Fibroblast of gingiva (primary cell): ENCODE results near the gene KEAP1.
"Not testable (repeated sequence)": the region's sequence is repeated elsewhere in the genome, so short reads cannot be mapped to it uniquely, and the experiment has no call there.

Source experiments
- DNase-seq: peaks from one replicate; pipeline ENCODE4 v3.0.0-alpha.2; 2011; ENCODE audit warnings: low read depth

Gene KEAP1

GRCh38 chr19:10497371-10497770 lies 5.8 kb downstream of the KEAP1 start:
- DNase-seq, result no peak

- DNase-seq, result no peak
These were observed 11.6 kb downstream of the KEAP1 start for GRCh38 chr19:10491472-10492047.

GRCh38 chr19:10486551-10486950 lies 16.6 kb downstream of the KEAP1 start:
- no peak for DNase-seq

- peak; percentile 88 for DNase-seq
These were observed 24.2 kb downstream of the KEAP1 start for GRCh38 chr19:10478903-10479384.

- peak; percentile 29 for DNase-seq
These were observed 24.7 kb downstream of the KEAP1 start for GRCh38 chr19:10478476-10478875.

- no peak for DNase-seq
These were observed 28.1 kb downstream of the KEAP1 start for GRCh38 chr19:10474962-10475451.

- peak; percentile 33 for DNase-seq
These were observed 30.0 kb downstream of the KEAP1 start for GRCh38 chr19:10473192-10473591.

- peak; percentile 27 for DNase-seq
These were observed 31.2 kb downstream of the KEAP1 start for GRCh38 chr19:10471909-10472308.

- DNase-seq, result no peak
These were observed 35.0 kb downstream of the KEAP1 start for GRCh38 chr19:10468133-10468532.

GRCh38 chr19:10467104-10467706 lies 36.0 kb downstream of the KEAP1 start:
- DNase-seq, result no peak

- DNase-seq, result no peak
These were observed 38.7 kb downstream of the KEAP1 start for GRCh38 chr19:10464456-10464855.

GRCh38 chr19:10462557-10462956 lies 40.6 kb downstream of the KEAP1 start:
- DNase-seq, result no peak

GRCh38 chr19:10462042-10462441 lies 41.1 kb downstream of the KEAP1 start:
- not testable (repeated sequence) for DNase-seq

- DNase-seq, result peak; percentile 90
These were observed 41.9 kb downstream of the KEAP1 start for GRCh38 chr19:10461047-10461949.

- no peak for DNase-seq
These were observed 42.5 kb downstream of the KEAP1 start for GRCh38 chr19:10460714-10461046.

- not testable (repeated sequence) for DNase-seq
These were observed 44.4 kb downstream of the KEAP1 start for GRCh38 chr19:10458733-10459132.

GRCh38 chr19:10454267-10454666 lies 48.9 kb downstream of the KEAP1 start:
- DNase-seq, result no peak

- no peak for DNase-seq
These were observed 49.3 kb downstream of the KEAP1 start for GRCh38 chr19:10453852-10454251.

- no peak for DNase-seq
These were observed 50.2 kb downstream of the KEAP1 start for GRCh38 chr19:10452726-10453618.

GRCh38 chr19:10450853-10451609 lies 52.1 kb downstream of the KEAP1 start:
- no peak for DNase-seq
